ENCODE data around the gene SLC4A5.
A peak's percentile ranks its signal among the peaks of the same experiment; 100 is the strongest.
"Not testable (repeated sequence)": the region's sequence is repeated elsewhere in the genome, so short reads cannot be mapped to it uniquely, and the experiment has no call there.

The SLC4A5 gene

DNA sequence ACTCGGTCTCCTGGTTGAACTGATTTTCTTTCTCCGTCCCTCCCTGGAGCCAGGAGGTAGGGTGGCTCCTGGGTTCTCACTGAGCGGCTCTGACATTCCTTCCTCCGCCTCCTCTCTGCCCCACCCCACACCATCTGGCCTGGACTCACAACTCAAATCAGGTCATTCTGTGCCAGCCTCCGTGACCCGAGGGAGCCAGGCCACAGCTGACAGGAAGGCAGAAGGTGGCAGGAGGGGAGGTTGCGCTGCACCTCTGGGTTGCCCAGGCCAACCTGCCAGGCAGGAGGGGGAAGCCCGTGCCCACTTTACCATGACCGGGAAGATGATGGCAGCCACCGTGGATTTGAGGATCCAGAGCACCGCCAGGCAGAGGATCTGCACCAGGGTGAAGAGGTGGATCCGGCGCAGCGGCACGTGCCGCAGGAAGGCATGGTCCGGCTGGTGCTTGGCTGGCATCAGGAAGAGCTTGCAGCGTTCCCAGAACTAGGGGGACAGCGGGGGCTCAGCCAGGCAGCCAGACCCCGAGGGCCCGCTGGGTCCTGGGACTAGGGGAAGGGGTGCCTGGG lies 116.5 kb downstream of the SLC4A5 start:
- no peak for DNase-seq

DNA sequence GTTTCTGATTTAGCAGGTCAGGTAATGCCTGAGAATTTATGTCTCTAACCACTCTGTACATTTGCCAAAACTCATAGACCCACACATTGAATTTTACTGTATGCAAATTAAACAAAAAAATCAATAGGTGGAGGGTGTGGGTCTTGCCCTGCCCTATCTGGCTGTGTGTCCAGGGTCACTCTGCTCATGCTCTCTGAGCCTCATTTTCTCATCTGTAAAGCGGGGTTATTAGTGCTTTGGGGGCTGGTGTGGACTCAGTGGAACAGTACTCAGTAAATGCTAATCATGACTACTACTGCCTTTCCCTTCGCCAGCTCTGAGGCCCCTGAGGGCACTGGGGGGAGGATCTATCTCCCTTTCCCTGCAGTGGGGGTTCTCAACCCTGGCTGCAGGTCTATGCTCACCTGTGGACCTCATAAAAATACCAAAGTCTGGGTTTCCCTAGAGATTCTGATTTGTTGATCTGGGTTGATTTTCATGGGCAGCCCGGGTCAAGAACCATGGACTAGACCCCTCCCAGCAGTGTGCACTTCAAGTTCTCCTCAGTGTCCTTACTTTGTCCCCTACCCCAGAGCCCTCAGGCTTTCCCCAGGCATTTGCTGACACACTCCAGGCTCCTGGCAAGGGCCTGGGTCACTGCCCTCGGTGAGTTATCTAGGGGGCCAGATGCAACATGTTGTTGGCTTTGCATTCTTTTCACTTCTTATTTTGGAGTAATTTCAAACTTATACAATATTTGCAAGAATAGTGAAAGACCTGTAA lies 117.3 kb downstream of the SLC4A5 start:
- no peak for DNase-seq

DNA sequence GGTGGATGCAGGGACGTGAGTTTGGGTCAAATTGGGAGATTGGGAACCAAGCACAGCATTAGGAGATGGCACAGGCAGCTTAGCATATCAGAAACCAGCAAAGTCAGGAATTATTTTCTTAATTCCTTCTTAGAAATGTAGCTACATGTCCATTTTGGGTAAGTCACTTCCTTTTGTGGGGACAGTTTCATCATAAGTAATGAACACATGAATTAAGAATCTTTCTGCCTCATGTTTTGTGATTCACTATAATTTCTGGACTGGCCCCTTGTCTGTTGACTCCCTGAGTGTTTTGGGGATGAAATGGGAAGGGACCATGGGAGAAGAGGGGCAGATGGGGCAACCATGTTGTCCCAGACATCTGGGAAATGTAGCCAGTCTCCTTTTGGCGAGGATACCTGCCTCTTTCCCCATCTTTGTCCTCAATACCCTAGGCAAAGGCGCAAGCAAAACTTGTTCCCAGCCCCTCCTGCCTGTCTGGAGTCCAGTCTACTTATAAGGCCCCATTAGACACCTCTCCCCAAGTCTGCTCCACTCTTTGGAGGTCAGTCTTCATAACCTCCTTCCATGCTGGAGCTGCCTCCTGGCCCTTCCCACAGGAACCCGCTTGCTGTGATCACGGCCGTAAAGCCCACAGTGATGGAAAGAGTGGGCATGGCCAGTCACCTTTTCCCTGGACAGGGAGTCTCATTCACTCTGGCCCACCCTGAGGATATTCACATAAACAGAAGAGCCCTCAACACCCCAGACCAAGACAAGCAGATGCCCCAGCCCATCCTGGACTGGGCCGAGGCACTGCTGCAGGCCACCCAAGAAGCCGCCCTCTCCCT lies 119.1 kb downstream of the SLC4A5 start:
- no peak for DNase-seq

DNA sequence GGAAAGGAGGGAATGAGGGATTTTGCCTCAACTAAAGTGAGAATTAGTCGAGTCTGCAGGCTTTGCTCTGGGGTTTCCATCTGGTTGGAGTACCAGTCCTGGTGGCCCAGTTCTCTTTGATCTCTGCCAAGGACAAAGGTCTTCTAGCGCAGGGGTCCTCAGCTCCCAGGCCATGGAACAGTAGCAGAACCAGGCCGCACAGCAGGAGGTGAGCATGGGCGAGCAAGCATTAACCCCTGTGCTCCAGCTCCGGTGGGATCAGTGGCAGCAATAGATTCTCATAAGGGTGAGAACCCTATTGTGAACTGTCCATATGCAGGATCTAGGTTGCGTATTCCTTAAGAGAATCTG lies 120.9 kb downstream of the SLC4A5 start:
- no peak for DNase-seq

DNA sequence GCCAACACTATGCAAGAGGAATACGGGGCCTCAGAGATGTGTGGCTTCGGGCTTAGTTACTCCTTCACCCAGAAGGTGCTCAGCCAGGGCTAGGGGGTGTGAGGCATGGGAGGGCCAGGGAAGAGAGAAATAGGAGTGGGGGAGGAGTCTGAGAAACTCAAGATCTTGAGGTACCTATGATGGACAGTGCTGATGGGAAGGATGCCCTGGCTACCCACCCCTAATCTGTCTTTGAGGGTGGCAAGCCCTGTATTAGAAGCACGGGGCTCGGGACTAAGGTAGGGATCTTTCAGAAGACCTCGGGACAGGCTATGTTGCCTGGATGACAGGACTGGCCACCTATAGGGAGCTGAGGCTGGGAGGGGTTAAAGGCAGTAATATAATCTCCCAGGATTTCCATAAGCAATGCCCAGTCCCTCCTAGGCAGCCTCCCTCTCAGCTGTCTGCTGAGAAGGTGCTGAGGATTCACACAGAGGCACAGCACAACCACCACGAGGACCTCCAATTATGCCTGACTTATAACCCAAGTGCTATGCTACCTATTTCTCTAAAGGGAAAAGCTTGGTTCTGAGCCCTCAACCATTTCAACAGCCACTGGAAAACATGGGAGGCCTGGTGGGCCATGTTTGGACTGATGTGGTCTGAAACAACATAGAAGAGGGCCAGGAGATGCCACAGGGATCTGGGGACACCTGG lies 121.5 kb downstream of the SLC4A5 start:
- DNase-seq = no peak

DNA sequence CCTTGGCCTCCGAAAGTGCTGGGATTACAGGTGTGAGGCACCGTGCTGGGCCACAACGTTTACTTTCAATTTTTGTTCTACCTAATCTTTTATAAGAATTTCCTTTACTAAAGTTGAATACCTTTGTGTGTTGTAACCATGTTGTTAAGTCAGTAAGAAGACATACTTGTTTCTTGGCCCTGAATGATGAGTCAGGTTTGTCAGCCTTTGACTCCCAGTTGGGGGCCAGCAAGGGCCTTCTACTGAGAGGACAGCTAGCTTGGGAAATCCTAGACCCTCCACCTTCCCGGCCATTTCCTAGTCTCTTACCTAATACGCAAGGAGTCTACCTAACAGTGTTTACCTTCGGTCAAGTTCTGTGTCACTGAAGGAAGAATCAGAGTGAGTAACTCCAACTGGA lies 122.1 kb downstream of the SLC4A5 start:
- no peak for DNase-seq

DNA sequence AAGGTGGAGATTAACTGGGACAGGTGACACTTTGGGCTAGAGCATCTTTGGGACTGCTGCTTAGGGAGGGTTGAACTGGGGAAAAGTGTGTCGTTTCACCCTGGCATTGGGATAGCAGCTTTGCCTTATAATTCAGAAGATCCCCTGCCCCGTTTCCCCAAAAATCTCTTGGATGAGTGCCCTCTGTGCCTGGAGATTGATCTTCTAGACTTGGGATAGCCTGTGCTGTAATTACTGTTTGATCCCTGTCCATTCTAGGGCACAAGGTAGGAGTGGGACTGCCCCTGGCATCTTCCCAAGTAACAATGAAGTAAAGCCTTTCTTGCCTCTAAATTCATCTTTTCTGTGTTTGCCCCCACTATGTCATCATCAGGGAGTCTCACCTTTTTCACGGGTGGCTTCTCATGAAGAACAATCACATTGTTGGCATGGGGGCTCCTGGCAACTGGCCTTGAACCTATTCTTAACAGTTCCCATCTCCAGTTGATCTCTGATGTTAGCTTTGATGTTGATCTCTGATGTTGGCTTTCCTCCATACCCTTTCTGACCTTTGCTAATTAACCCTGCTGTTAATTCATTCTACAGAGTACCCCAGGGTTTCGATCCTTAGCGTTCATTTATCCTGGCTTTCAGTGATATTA lies 123.2 kb downstream of the SLC4A5 start:
- no peak for DNase-seq

DNA sequence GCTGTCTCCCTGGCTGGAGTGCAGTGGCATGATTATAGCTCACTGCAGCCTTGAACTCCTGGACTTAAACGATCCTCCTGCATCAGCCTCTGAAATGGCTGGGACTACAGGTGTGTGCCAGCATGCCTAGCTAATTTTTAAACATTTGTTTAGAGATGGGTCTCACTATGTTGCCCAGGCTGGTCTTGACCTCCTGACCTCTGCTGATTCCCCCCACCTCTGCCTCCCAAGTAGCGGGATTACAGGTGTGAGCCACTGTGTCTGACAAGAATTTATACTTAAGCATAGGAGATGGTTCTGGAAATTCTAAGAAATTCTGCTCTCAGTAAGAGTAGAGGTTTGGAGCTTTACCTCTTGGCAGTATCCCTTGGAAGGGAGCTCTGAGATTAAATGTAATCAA lies 126.6 kb downstream of the SLC4A5 start:
- DNase-seq = no peak

DNA sequence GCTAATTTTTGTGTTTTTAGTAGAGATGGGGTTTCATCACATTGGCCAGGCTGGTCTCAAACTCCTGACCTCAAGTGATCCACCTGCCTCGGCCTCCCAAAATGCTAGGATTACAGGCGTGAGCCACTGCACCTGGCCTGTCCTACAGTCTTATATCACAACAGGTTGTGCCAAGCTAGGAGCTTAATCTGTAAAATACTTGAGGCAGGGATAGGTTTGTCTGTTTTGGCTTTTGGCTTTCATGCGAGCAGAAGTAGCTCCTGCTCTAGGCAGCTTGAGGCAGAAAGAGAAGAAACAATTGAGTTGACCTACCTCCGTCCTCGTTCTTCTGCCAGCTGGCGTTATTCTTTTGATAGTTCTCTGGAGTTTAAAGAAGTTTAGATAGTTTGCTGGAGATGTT lies 127.4 kb downstream of the SLC4A5 start:
- DNase-seq = not testable (repeated sequence)

DNA sequence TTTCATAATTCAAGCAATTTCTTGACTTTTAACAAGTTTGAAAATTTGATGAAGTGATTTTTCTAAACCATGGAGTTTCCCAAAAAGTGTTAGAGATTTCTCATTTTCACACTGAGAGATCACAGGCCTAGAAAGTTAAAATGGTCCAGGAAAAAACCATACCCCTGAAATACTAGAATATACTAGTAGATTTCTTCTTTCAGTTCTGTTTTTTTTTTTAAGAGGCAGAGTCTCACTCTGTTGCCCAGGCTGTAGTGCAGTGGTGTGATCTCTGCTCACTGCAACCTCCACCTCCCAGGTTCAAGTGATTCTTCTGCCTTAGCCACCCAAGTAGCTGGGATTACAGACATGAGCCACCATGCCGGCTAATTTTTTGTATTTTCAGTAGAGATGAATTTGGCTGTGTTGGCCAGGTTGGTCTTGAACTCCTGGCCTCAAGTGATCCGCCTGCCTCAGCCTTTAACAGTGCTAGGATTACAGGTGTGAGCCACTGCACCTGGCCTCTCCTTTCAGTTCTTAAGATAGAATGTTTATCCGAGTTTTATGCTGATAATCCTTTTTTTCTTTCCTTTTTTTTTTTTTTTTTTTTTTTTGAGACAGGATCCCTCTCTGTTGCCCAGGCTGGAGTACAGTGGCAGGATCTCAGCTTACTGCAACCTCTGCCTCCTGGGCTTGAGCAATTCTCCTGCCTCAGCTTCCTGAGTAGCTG lies 130.4 kb downstream of the SLC4A5 start:
- DNase-seq = no peak

DNA sequence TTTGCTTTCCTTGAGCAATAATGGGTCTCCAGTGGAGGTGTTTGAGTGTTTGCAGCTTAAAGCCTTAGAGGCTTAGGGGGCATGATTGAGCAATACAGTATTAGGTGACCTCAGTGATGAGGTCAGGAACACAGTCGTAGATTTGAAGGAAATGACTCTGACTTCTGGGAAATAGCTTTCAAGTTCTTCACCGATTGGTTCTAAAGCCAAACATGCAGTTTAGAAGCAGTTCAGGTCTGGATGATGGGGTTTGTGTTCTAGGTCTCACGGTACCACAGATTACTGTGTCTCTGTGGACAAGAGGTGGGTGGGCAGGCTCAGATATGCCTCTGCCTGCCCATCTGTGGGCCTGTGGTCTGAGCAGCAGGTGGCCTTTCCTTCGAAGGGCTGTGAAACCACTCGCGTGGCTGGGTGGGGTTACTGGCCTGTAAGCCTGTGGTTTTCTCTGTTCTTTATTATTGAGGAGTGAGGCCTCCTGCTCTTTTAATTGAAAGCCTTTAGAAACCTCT lies 137.0 kb downstream of the SLC4A5 start:
- no peak for DNase-seq

DNA sequence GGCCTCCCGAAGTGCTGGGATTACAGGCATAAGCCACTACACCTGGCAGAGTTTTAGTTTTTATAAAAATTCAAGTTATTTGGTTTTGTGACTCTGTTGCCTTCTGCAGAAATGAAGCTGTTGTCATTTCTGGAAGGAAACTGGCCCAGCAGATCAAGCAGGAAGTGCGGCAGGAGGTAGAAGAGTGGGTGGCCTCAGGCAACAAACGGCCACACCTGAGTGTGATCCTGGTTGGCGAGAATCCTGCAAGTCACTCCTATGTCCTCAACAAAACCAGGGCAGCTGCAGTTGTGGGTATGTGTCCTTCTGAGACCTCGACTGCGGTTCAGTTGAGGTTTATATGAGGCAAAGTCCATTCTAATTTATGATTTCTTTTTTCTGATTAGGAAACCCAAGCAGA lies 137.6 kb downstream of the SLC4A5 start:
- DNase-seq = no peak

DNA sequence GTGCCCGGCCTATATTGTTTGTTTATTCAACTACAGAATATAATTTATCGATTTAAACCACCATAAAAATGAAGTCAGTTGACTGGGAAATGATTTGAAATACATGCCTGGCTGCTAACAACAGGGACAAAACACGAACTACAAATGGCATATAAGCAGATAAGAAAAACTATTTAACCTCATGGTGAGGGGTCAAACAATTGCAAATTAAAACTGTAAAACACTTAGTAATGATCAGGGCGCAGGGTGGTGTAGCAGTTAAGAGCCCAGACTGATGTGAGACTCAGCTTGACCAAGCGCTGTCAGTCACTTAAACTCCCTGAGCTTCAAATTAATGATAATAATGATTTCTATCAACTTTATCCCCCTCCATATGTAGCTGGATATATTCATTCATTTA lies 138.1 kb downstream of the SLC4A5 start:
- DNase-seq = no peak

DNA sequence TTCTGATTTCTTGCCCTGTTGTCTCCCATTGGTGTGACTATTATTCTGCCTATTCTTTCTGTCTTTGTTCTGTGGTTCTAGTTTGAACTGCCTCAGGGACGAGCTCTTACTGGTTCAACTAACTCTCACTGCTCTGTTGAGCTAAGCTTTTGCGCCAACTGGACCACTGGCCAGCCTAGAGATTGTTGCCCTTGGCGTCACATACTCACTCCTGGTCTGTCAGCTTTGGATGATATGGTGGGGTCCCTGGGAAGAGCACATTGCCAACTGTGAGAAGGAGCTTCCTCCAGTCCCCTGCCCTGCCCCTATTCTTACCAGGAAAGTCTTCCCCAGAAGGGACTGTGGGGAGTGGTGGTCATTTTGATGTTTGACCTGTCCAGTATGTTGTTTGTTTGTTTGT lies 138.8 kb downstream of the SLC4A5 start:
- DNase-seq = no peak

DNA sequence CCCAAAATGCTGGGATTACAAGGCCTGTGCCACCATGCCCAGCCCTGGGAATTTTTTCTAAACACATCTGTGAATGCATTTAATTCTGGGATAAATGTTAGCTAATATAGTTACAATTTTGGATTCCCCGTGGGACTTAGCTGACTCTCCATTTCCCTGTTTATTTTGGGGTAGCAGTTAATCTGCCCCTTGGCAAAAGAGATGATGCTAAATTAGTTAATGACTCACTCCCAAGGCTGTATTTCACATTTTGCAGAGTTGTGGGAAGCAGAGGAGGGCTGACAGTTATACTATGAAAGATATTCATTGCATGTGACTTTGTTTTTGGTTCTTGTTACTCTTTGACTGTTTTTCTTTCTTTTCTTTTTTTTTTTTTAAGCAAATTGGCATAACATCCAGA lies 141.6 kb downstream of the SLC4A5 start:
- no peak for DNase-seq

DNA sequence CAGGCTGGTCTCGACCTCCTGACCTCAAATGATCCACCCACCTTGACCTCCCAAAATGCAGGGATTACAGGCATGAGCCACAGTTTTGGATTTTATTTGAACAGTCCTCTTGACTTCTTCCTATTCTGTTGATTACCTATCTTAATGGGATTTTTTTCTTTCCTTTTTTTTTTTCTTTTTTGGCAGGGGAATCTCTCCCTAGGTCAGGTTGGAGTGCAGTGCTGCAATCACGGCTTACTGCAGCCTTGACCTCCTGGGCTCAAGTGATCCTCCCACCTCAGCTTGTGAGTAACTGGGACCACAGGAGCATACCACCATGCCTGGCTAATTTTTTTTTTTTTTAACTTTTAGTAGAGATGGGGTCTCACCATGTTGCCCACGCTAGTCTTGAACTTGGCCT lies 142.0 kb downstream of the SLC4A5 start:
- DNase-seq = no peak

DNA sequence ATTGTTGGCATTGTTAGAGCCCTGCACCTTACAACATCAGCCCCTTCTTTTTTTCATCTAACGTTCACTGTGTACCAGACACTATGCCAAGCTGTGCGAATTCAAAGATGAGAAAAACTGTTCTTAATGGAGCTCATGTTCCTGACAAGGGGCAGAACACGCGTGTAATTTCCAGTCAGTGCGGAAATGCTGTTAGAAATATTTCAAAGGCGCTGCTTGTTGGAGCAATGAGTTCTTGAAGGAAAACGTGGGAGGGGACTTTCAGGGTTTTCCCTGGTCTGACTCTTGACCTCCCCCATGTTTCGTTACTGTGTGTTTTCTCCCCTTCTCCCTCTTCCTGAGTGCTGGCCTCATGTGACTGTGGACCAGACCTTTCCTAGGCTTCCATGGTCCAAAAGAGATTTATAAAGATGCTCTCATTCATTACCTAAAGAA lies 143.3 kb downstream of the SLC4A5 start:
- DNase-seq = no peak

DNA sequence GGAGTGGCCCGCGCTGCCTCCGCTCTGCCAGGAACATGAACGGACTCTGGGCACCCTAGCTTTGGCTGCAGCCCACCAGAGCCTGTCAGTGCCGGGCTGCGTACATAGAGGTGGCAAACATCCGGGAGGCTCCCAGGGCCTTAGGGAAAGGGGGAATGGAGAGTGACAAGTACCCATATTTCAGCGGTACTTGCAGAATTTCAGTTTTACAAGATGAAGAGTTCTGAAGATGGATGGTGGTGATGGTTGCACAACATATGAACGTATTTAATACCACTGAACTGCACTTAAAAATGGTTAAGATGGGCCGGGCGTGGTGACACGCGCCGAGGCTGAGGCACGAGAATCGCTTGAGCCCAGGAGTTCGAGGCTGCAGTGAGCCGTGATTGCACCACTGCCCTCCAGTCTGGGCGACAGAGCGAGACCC lies 143.9 kb downstream of the SLC4A5 start:
- no peak for DNase-seq

DNA sequence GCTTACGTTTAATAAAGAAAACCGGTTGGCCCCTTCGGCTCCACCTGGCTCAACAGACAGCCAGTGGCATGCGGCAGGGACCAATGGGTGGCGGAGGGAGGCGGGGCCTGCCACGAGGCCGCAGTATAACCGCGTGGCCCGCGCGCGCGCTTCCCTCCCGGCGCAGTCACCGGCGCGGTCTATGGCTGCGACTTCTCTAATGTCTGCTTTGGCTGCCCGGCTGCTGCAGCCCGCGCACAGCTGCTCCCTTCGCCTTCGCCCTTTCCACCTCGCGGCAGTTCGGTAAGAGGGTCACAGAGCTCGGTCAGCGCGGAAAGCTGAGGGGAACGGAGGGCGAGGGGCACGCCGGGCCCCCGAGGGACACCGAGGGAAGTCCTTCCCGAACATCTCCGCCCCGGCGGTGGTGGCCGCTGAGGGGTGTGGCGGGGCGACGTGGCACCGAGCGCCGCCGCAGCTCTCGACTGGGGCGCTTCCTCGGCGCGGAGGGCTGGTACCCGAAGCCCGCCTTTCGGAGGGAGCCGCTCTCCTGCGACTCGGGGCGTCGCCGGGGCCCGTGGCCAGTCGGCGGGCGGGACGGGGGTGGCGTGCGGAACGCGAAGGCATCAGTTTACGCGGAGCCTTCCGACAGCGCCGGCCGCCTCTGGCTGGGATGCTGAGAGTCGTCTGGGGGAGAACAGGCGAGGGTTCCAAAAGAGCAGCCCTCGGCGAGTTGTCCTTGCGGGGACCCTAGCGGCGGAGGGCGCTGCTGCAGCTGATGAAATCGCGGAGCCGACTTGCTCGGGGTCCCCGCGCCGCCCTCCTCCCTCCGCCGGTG lies 144.5 kb downstream of the SLC4A5 start, which contains the start of gene MTHFD2:
Gene MTHFD2, plus strand, starts transcription at position 155 of the 814 bp plus-strand sequence. Its CDS starts 27 bp downstream, at position 182.
- DNase-seq = peak; percentile 92

DNA sequence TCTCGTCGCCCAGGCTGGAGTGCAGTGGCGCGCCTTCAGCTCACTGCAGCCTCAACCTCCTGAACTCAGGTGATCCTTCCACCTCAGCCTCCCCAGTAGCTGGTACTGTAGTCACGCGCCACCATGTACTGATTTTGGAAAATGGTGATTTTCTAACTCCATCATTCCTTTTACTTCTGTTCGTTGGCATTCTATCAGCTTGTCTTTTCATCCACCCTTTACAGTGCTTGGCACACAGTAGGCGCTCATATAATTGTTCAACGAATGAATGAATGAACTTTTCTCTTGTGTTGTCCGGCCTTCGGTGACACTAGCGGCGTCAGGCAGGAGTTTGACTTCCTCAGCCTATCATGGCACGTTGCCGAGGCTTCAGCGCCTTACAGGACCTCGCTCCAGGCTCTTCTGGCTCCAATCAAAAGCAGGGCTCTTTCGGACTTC lies 145.2 kb downstream of the SLC4A5 start:
- DNase-seq = no peak

DNA sequence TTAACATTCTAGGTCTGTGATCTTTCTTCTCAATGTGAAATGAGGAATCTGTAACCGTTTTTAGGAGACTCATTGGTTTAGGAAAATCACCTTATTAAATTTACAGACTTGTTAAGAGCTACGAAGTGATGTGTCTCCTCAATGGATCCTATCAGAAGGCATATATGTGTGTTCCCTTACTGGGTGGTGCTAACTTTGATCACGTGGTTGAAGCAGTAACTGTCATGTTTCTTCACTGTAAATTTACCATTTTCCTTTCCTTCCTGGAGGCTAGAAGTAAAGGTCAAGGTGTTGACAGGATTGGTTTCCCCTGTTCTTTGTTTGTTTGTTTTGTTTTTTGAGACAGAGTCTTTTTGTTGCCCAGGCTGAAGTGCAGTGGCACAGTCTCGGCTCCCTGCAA lies 146.2 kb downstream of the SLC4A5 start:
- DNase-seq = no peak

Data from NCI-H1105 treated with DMSO at 0.1 percent for 48 hours (cell line).